ENCODE results near the gene FLCN. TPM values are rescaled to one million over a fixed set of nuclear protein-coding genes. Genes with fewer than 3 reads are reported as not detected.
A peak's percentile ranks its signal among the peaks of the same experiment; 100 is the strongest.

FLCN gene
- total RNA-seq, 1 experiment from 2014 or later: 35.3 TPM

DNA sequence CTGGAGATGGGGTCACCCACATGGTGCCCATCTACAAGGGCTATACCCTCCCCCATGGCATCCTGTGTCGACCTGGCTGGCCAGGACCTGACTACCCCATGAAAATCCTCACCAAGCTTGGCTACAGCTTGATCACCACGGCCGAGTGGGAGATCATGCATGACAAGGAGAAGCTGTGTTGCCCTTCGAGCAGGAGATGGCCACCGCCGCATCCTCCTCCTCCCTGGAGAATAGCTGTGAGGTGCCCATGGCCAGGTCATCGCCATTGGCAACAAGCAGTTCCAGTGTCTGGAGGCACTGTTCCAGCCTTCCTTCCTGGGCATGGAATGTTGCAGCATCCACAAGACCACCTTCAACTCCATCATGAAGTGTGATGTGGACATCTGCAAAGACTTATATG is 5.3 kb upstream of the FLCN start:
- BruUV-seq (replicated peaks): no TSS peak
- H3K27ac Mint-ChIP-seq (ENCODE audit: unreplicated experiment): no peak overlapping the region
- intact Hi-C loops (cut with micrococcal nuclease; ENCODE audit: unreplicated experiment): no loop called here
- no peaks in the 10 kb centered on the region for H3K4me1 Mint-ChIP-seq (ENCODE audit: low read depth, unreplicated experiment)
- H3K9me3 Mint-ChIP-seq (ENCODE audit: low read depth, unreplicated experiment): no peaks in the 10 kb centered on the region
- CTCF ChIA-PET: no interaction called here
- DNase-seq: no peak
- H3K4me3 Mint-ChIP-seq (ENCODE audit: low read depth, unreplicated experiment): no peak overlapping the region
- peaks cover 22% of the 10 kb centered on the region for H3K36me3 Mint-ChIP-seq (ENCODE audit: insufficient read depth, unreplicated experiment)
- no peaks in the 10 kb centered on the region for H3K27me3 Mint-ChIP-seq (ENCODE audit: unreplicated experiment)
- TF ChIP-seq, protein P1, sequence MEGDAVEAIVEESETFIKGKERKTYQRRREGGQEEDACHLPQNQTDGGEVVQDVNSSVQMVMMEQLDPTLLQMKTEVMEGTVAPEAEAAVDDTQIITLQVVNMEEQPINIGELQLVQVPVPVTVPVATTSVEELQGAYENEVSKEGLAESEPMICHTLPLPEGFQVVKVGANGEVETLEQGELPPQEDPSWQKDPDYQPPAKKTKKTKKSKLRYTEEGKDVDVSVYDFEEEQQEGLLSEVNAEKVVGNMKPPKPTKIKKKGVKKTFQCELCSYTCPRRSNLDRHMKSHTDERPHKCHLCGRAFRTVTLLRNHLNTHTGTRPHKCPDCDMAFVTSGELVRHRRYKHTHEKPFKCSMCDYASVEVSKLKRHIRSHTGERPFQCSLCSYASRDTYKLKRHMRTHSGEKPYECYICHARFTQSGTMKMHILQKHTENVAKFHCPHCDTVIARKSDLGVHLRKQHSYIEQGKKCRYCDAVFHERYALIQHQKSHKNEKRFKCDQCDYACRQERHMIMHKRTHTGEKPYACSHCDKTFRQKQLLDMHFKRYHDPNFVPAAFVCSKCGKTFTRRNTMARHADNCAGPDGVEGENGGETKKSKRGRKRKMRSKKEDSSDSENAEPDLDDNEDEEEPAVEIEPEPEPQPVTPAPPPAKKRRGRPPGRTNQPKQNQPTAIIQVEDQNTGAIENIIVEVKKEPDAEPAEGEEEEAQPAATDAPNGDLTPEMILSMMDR (IDR thresholded peaks at IDR 0.05; ENCODE audit: unreplicated experiment): no peak

DNA sequence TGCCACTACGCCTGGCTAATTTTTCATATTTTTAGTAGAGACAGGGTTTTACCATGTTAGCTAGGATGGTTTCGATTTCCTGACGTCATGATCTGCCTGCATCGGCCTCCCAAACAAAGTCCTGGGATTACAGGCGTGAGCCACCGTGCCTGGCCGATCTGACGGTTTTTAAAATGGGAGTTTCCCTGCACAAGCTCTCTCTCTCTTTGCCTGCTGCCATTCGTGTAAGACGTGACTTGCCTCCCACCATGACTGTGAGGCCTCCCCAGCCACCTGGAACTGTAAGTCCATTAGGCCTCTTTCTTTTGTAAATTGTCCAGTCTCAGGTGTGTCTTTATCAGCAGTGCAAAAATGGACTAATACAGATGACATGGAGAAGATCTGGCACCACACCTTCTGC is 4.7 kb upstream of the FLCN start:
- CTCF ChIA-PET: no interaction called here
- no peaks in the 10 kb centered on the region for H3K27me3 Mint-ChIP-seq (ENCODE audit: unreplicated experiment)
- no peak for DNase-seq
- no peaks in the 10 kb centered on the region for H3K9me3 Mint-ChIP-seq (ENCODE audit: low read depth, unreplicated experiment)
- H3K4me1 Mint-ChIP-seq (ENCODE audit: low read depth, unreplicated experiment): no peaks in the 10 kb centered on the region
- H3K36me3 Mint-ChIP-seq (ENCODE audit: insufficient read depth, unreplicated experiment): peaks cover 22% of the 10 kb centered on the region
- no peak overlapping the region for H3K4me3 Mint-ChIP-seq (ENCODE audit: low read depth, unreplicated experiment)
- no TSS peak for BruUV-seq (replicated peaks)
- TF ChIP-seq, protein P1 (IDR thresholded peaks at IDR 0.05; ENCODE audit: unreplicated experiment): no peak
- intact Hi-C loops (cut with micrococcal nuclease; ENCODE audit: unreplicated experiment): no loop called here
- no peak overlapping the region for H3K27ac Mint-ChIP-seq (ENCODE audit: unreplicated experiment)

DNA sequence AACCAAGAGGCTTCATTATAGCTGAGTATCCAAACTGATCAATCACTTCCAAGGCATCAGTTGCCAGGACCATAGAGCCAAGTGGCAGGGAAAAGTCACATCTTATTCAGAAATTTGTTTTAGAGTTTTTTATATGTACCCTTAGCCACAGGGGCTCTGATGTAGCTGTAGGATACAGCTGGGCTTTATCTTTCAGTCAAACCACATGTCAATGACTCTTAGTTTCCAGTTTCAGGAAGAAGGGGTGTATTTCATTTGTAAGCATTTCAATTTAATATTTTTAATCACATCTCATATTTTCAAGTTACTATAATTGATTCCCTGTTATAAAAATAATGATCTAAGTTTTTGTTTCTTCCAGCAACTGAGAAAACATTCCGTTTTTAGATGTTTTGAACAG is 2.9 kb upstream of the FLCN start:
- no TSS peak for BruUV-seq (replicated peaks)
- DNase-seq: no peak
- intact Hi-C loops (cut with micrococcal nuclease; ENCODE audit: unreplicated experiment): no loop called here
- TF ChIP-seq, protein P1 (IDR thresholded peaks at IDR 0.05; ENCODE audit: unreplicated experiment): no peak
- no peaks in the 10 kb centered on the region for H3K9me3 Mint-ChIP-seq (ENCODE audit: low read depth, unreplicated experiment)
- peaks cover 28% of the 10 kb centered on the region for H3K36me3 Mint-ChIP-seq (ENCODE audit: insufficient read depth, unreplicated experiment)
- peaks cover 14% of the 10 kb centered on the region for H3K4me1 Mint-ChIP-seq (ENCODE audit: low read depth, unreplicated experiment)
- H3K27ac Mint-ChIP-seq (ENCODE audit: unreplicated experiment): no peak overlapping the region
- H3K4me3 Mint-ChIP-seq (ENCODE audit: low read depth, unreplicated experiment): no peak overlapping the region
- CTCF ChIA-PET: no interaction called here
- H3K27me3 Mint-ChIP-seq (ENCODE audit: unreplicated experiment): no peaks in the 10 kb centered on the region

DNA sequence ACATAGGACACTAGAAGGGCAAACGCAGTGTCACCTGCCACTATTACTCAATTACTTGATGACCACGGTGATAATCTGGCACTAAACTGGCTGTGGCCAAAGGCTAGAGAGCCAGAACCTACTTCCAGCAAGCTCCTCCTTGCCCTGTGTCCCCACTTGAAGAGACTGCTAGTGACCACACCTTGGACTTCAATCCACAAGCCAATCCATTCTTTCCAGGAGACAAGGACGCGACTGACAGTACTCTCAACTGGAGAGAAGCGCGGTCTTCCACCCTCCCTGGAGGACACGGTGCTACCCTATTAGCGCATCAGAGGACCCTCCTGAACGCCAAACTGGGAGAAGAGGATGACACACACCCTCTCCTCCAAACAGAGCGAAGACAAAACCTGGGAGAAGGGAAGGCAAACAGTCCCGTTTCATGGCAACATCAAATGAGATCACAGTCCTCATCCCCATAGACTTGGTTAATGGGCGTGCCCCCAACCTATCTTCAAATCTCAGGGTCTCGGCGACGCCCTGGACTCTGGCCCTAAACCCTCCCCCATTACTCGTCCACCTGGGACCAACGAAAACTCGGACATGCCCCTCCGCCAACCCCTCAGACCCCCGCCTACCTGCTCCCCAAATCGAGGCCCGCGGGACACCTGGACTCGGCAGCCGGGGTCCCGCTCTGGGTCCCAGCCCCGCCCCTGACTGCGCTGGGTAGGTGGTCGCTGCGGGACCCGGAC is 508 bp downstream of the FLCN start:
- no peaks in the 10 kb centered on the region for H3K27me3 Mint-ChIP-seq (ENCODE audit: unreplicated experiment)
- CTCF ChIA-PET: no interaction called here
- TF ChIP-seq, protein P1 (IDR thresholded peaks at IDR 0.05; ENCODE audit: unreplicated experiment): no peak

More for the DNA sequence above, 508 bp downstream of the FLCN start:
- intact Hi-C loops (cut with micrococcal nuclease; ENCODE audit: unreplicated experiment): no loop called here
- H3K4me3 Mint-ChIP-seq (ENCODE audit: low read depth, unreplicated experiment): peak overlapping the region; percentile 86
- H3K27ac Mint-ChIP-seq (ENCODE audit: unreplicated experiment): peak overlapping the region; percentile 100
- H3K4me1 Mint-ChIP-seq (ENCODE audit: low read depth, unreplicated experiment): peaks cover 14% of the 10 kb centered on the region
- peaks cover 28% of the 10 kb centered on the region for H3K36me3 Mint-ChIP-seq (ENCODE audit: insufficient read depth, unreplicated experiment)
- no peak for DNase-seq
- TSS peak; percentile 76 for BruUV-seq (replicated peaks)
- no peaks in the 10 kb centered on the region for H3K9me3 Mint-ChIP-seq (ENCODE audit: low read depth, unreplicated experiment)

Measured in Calu3 (cell line).